Measurements from ENCODE around the gene CGB8.
"Not testable (repeated sequence)": the region's sequence is repeated elsewhere in the genome, so short reads cannot be mapped to it uniquely, and the experiment has no call there.

CGB8 gene

GRCh38 chr19:49056101-49056901 is 7.4 kb upstream of the CGB8 start:
- WGBS, 2 experiments = 2% methylated on average over 63 of the region's 63 CpGs
- Histone ChIP-seq H3K4me3 (ENCODE audit: insufficient read depth, low read depth, low read length) (peak overlapping the region; percentile 36), H3K27me3 (ENCODE audit: control insufficient read depth, insufficient read depth, low read length, poor library complexity, severe bottlenecking) (peaks cover 63% of the 10 kb centered on the region)

DNA sequence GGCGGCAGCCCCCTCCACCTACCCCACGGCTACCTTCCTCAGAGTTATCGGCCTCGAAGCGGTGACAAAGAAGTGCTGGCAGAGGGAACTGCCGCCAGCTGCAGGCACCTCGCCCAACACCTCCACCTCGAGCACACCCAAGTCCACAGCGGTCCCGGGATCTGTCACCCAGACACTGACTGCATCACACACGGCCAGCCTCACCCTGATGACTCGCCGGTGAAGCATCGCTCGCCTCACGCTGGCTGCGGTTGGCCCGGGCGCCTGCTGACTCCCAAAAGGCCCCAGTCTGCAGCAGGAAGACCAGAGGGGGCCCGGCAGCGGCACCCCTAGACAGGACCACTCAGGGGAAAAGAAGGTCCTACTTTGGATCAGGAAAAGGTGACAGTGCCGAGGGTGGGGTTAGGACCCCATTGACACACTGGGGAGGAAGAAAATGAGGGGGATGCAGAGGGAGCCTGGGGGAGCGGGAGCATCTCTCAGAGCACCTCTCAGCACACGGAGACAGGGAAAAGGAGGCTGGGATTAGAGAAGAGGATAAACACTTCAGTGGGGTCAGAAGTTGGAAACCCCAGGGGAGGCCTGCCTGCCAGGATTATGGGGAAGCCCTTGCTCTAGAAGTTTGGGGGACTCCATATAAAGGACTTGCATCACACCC is 1.6 kb upstream of the CGB8 start:
- H3K36me3 ChIP-seq (ENCODE audit: control insufficient read depth, insufficient read depth, low read length); H3K4me3 ChIP-seq (ENCODE audit: insufficient read depth, low read depth, low read length); H3K27me3 ChIP-seq (ENCODE audit: control insufficient read depth, insufficient read depth, low read length, poor library complexity, severe bottlenecking); H3K9me3 ChIP-seq (ENCODE audit: control insufficient read depth, low read length); H3K4me1 ChIP-seq (ENCODE audit: control insufficient read depth, insufficient read depth, low read length); H3K27ac ChIP-seq (ENCODE audit: insufficient read depth, low read depth, low read length, poor library complexity, severe bottlenecking): not testable (repeated sequence)
- WGBS, 2 experiments = 82 to 84% methylated on average over 24 of the region's 24 CpGs

More at GRCh38 chr19:49056101-49056901, 7.4 kb upstream of the CGB8 start:
- peaks cover 12% of the 10 kb centered on the region for H3K4me1 ChIP-seq (ENCODE audit: control insufficient read depth, insufficient read depth, low read length)
- no peaks in the 10 kb centered on the region for H3K9me3 ChIP-seq (ENCODE audit: control insufficient read depth, low read length)
- no peak overlapping the region for H3K27ac ChIP-seq (ENCODE audit: insufficient read depth, low read depth, low read length, poor library complexity, severe bottlenecking)
- no peaks in the 10 kb centered on the region for H3K36me3 ChIP-seq (ENCODE audit: control insufficient read depth, insufficient read depth, low read length)

DNA sequence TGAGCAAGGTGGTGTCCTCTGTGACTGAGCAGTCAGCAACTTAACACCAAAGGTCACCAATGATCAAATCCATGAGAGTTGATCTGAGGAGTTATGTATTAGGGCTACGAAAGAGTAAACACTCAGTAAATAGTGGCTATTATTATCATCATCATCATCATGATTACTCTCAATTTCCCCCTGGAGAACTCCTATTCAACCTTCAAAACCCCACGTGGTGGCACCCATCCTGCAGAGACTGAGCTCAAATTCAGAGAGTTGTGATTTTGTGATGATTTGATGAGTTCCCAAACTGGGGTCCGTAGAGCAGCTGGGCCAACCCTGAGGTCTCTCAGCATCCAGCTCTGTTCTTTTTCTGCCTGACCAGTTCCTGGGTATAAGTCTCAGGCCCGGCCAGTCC is 923 bp upstream of the CGB8 start:
- H3K36me3 ChIP-seq (ENCODE audit: control insufficient read depth, insufficient read depth, low read length); H3K27me3 ChIP-seq (ENCODE audit: control insufficient read depth, insufficient read depth, low read length, poor library complexity, severe bottlenecking); H3K27ac ChIP-seq (ENCODE audit: insufficient read depth, low read depth, low read length, poor library complexity, severe bottlenecking); H3K9me3 ChIP-seq (ENCODE audit: control insufficient read depth, low read length); H3K4me3 ChIP-seq (ENCODE audit: insufficient read depth, low read depth, low read length); H3K4me1 ChIP-seq (ENCODE audit: control insufficient read depth, insufficient read depth, low read length): not testable (repeated sequence)
- WGBS, 2 experiments = 65% methylated on average over 2 of the region's 4 CpGs; no CpG with 5 or more reads in 1 of the 2 experiments

GRCh38 chr19:49043548-49043947 is 5.4 kb downstream of the CGB8 start, which contains the start of gene CGB5:
Gene CGB5 (plus strand): TSS chr19:49043848. CDS start chr19:49044210, 362 bp downstream.
- not testable (repeated sequence) for H3K27me3 ChIP-seq (ENCODE audit: control insufficient read depth, insufficient read depth, low read length, poor library complexity, severe bottlenecking); H3K9me3 ChIP-seq (ENCODE audit: control insufficient read depth, low read length); H3K4me3 ChIP-seq (ENCODE audit: insufficient read depth, low read depth, low read length); H3K27ac ChIP-seq (ENCODE audit: insufficient read depth, low read depth, low read length, poor library complexity, severe bottlenecking); H3K4me1 ChIP-seq (ENCODE audit: control insufficient read depth, insufficient read depth, low read length); H3K36me3 ChIP-seq (ENCODE audit: control insufficient read depth, insufficient read depth, low read length)
- WGBS, 2 experiments = 84 to 86% methylated on average over 14 to 15 of the region's 15 CpGs

DNA sequence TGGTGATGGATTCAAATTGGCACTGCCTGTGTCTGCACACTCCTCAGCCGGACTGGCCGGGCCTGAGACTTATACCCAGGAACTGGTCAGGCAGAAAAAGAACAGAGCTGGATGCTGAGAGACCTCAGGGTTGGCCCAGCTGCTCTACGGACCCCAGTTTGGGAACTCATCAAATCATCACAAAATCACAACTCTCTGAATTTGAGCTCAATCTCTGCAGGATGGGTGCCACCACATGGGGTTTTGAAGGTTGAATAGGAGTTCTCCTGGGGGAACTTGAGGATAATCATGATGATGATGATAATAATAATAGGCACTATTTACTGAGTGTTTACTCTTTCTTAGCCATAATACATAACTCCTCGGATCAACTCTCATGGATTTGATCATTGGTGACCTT is 6.2 kb downstream of the CGB8 start:
- H3K4me3 ChIP-seq (ENCODE audit: insufficient read depth, low read depth, low read length); H3K27me3 ChIP-seq (ENCODE audit: control insufficient read depth, insufficient read depth, low read length, poor library complexity, severe bottlenecking); H3K27ac ChIP-seq (ENCODE audit: insufficient read depth, low read depth, low read length, poor library complexity, severe bottlenecking); H3K36me3 ChIP-seq (ENCODE audit: control insufficient read depth, insufficient read depth, low read length); H3K9me3 ChIP-seq (ENCODE audit: control insufficient read depth, low read length); H3K4me1 ChIP-seq (ENCODE audit: control insufficient read depth, insufficient read depth, low read length): not testable (repeated sequence)
- WGBS, 2 experiments = 91 to 93% methylated on average over 1 of the region's 4 CpGs

DNA sequence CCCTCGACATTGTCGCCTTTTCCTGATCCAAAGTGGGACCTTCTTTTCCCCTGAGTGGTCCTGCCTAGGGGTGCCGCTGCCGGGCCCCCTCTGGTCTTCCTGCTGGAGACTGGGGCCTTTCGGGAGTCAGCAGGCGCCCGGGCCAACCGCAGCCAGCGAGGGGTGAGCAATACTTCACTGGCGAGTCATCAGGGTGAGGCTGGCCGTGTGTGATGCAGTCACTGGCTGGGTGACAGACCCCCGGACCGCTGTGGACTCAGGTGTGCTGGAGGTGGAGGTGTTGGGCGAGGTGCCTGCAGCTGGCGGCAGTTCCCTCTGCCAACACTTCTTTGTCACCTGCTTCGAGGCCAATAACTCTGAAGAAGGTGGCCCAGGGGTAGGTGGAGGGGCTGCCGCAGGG is 6.7 kb downstream of the CGB8 start:
- H3K27me3 ChIP-seq (ENCODE audit: control insufficient read depth, insufficient read depth, low read length, poor library complexity, severe bottlenecking) = no peaks in the 10 kb centered on the region
- WGBS, 2 experiments = 83 to 84% methylated on average over 17 of the region's 17 CpGs
- H3K27ac ChIP-seq (ENCODE audit: insufficient read depth, low read depth, low read length, poor library complexity, severe bottlenecking) = no peak overlapping the region
- H3K4me1 ChIP-seq (ENCODE audit: control insufficient read depth, insufficient read depth, low read length) = no peaks in the 10 kb centered on the region
- no peak overlapping the region for H3K4me3 ChIP-seq (ENCODE audit: insufficient read depth, low read depth, low read length)
- no peaks in the 10 kb centered on the region for H3K36me3 ChIP-seq (ENCODE audit: control insufficient read depth, insufficient read depth, low read length)
- H3K9me3 ChIP-seq (ENCODE audit: control insufficient read depth, low read length) = no peaks in the 10 kb centered on the region

GRCh38 chr19:49039736-49040135 is 9.2 kb downstream of the CGB8 start:
- not testable (repeated sequence) for H3K27me3 ChIP-seq (ENCODE audit: control insufficient read depth, insufficient read depth, low read length, poor library complexity, severe bottlenecking); H3K4me3 ChIP-seq (ENCODE audit: insufficient read depth, low read depth, low read length); H3K9me3 ChIP-seq (ENCODE audit: control insufficient read depth, low read length); H3K36me3 ChIP-seq (ENCODE audit: control insufficient read depth, insufficient read depth, low read length); H3K4me1 ChIP-seq (ENCODE audit: control insufficient read depth, insufficient read depth, low read length); H3K27ac ChIP-seq (ENCODE audit: insufficient read depth, low read depth, low read length, poor library complexity, severe bottlenecking)
- 75 to 95% methylated on average over 7 to 9 of the region's 9 CpGs for WGBS, 2 experiments

DNA sequence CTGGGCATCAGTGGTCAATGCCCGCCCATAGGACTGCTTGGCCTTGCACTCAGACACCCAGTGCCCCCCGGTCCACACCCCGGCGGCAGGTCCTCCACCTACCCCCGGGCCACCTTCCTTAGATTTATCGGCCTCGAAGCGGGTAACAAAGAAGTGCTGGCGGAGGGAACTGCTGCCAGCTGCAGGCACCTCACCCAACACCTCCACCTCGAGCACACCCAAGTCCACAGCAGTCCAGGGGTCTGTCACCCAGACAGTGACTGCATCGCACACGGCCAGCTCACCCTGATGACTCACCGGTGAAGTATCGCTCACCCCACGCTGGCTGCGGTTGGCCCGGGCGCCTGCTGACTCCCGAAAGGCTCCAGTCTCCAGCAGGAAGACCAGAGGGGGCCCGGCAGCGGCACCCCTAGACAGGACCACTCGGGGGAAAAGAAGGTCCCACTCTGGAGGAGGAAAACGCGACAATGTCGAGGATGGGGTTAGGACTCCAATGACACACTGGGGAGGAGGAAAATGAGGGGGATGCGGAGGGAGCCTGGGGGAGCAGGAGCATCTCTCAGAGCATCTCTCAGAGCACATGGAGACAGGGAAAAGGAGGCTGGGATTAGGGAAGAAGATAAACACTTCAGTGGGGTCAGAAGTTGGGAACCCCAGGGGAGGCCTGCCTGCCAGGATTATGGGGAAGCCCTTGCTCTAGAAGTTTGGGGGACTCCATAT is 10.2 kb downstream of the CGB8 start:
- H3K4me1 ChIP-seq (ENCODE audit: control insufficient read depth, insufficient read depth, low read length); H3K36me3 ChIP-seq (ENCODE audit: control insufficient read depth, insufficient read depth, low read length); H3K27me3 ChIP-seq (ENCODE audit: control insufficient read depth, insufficient read depth, low read length, poor library complexity, severe bottlenecking); H3K27ac ChIP-seq (ENCODE audit: insufficient read depth, low read depth, low read length, poor library complexity, severe bottlenecking); H3K4me3 ChIP-seq (ENCODE audit: insufficient read depth, low read depth, low read length); H3K9me3 ChIP-seq (ENCODE audit: control insufficient read depth, low read length): not testable (repeated sequence)
- WGBS, 2 experiments = 86 to 90% methylated on average over 26 of the region's 26 CpGs

GRCh38 chr19:49038111-49038510 is 10.8 kb downstream of the CGB8 start:
- H3K9me3 ChIP-seq (ENCODE audit: control insufficient read depth, low read length); H3K27me3 ChIP-seq (ENCODE audit: control insufficient read depth, insufficient read depth, low read length, poor library complexity, severe bottlenecking); H3K36me3 ChIP-seq (ENCODE audit: control insufficient read depth, insufficient read depth, low read length); H3K27ac ChIP-seq (ENCODE audit: insufficient read depth, low read depth, low read length, poor library complexity, severe bottlenecking); H3K4me1 ChIP-seq (ENCODE audit: control insufficient read depth, insufficient read depth, low read length); H3K4me3 ChIP-seq (ENCODE audit: insufficient read depth, low read depth, low read length): not testable (repeated sequence)
- 95 to 98% methylated on average over 6 of the region's 8 CpGs for WGBS, 2 experiments

DNA sequence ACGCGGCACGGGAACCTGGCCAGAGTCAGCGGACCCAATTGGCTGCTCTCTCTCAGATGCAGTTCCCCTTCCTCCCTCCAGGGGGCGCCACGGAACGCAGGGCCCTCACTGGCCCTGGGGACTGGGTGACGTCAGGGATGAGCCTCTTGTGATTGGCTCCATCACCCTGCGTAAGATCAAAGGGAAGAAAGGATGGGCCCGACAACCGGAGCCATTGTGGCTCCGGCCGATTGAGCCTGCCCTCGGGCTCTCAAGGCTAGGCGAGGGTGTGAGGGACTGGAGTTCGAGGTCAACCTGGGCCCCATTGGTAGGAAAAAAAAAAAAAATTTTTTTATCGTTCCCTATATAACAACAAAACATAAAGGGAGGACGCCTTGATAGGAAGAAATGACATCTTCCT is 12.1 kb downstream of the CGB8 start, which contains the start of gene CGB1:
CGB1 (minus strand) TSS at position 81 of the 400 bp plus-strand sequence. CDS start 184 bp downstream, outside the sequence.
- not testable (repeated sequence) for H3K36me3 ChIP-seq (ENCODE audit: control insufficient read depth, insufficient read depth, low read length); H3K4me3 ChIP-seq (ENCODE audit: insufficient read depth, low read depth, low read length); H3K4me1 ChIP-seq (ENCODE audit: control insufficient read depth, insufficient read depth, low read length); H3K27me3 ChIP-seq (ENCODE audit: control insufficient read depth, insufficient read depth, low read length, poor library complexity, severe bottlenecking); H3K27ac ChIP-seq (ENCODE audit: insufficient read depth, low read depth, low read length, poor library complexity, severe bottlenecking); H3K9me3 ChIP-seq (ENCODE audit: control insufficient read depth, low read length)
- WGBS, 2 experiments = 56 to 61% methylated on average over 16 of the region's 18 CpGs

Measured in ectodermal cell (in vitro differentiated cells).